A549 treated with CpdA at 1 μM for 4 hours (cell line): ENCODE measurements around the gene GABRB1. TPM values are rescaled to one million over a fixed set of nuclear protein-coding genes. Genes with fewer than 3 reads are reported as not detected.

Experiments used
- total RNA-seq: library from RNA; stranded (reverse); fragments of 200-300 nt; extraction: Qiagen RNA extraction; gene quantifications from 5 replicates; pipeline ENCODE4 v1.2.3, GENCODE V29; 2022; ENCODE audit warnings: low read depth

Gene GABRB1
- total RNA-seq = not detected in 5 replicates

DNA sequence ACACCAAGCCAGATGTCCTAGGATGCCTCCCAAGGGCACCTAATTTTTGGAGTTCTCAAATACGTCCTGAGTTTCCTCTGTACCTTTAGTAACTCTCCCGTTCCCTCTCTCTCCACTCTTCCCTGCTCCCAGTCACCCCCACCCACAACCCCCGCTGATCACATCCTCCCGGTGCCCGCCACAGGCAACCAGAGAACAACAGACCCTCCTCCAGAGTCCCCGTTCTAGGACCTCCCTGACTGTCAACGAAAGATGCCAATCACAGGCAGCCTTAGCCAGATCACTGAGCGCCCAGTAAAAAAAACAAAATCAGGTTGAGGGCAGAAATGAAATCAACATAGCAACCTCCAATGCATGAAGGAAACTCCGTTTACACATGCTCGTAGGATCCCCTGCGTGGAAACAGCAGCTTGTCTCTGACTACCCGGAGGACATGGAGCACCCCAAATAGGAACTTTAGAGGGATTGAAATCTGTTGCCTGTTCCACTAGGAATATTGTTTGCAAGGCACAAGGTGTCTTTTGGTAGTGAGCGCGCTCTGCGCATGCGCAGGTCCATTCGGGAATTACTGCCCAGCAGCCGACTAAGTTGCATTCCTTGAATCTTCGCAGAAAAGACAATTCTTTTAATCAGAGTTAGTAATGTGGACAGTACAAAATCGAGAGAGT, at the start of gene GABRB1:
Gene GABRB1 (plus strand): TSS at position 557 of the 668 bp plus-strand sequence.

DNA sequence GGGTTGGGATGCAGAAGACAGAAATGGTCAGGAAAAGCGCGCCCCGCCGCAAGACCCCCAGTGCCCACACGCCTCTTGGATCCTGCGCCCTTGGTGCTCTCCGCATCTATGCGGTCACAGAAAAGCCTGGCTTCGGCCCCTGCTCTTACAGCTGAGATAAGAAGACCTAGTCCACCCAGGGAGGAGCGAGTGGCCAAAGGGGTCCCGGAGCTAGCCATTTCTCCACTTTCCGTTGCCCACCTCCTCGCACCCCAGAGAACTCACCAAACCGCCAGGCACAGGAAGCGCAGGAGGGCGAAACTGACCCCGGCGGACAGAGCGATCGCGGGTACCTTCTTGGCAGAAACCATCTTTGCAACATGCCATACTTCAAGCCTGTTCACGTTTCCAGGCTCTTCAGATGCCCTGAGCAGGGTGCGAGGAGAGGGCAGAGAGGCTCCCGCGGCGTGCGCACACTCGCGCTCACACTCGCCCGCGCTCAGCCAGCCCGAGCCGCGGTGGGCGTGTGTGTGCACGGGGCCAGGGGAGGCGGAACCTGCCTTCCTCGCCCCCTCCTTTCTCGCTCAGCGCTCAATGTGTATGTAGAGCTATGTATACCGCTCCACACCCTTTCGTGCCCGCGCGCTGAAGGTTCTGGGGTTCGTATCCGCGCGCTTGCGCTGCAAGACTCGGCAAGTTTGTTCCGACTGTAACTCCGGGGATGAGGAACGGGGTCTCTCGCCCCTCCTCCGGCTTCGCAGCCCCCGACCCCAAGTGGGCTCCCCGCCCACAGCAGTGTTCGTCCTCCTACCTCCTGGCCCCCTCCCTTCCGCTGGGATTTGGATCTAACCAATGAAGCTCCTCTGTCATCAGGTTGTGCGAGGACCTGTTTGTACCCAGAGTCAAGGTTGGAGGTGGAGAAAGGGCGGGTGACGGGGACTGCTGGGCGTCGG, 38.0 kb upstream of the GABRB1 start, which contains the start of gene GABRA4:
Gene GABRA4 (minus strand): TSS at position 507 of the 932 bp plus-strand sequence. CDS start 157 bp downstream, at position 350.

DNA sequence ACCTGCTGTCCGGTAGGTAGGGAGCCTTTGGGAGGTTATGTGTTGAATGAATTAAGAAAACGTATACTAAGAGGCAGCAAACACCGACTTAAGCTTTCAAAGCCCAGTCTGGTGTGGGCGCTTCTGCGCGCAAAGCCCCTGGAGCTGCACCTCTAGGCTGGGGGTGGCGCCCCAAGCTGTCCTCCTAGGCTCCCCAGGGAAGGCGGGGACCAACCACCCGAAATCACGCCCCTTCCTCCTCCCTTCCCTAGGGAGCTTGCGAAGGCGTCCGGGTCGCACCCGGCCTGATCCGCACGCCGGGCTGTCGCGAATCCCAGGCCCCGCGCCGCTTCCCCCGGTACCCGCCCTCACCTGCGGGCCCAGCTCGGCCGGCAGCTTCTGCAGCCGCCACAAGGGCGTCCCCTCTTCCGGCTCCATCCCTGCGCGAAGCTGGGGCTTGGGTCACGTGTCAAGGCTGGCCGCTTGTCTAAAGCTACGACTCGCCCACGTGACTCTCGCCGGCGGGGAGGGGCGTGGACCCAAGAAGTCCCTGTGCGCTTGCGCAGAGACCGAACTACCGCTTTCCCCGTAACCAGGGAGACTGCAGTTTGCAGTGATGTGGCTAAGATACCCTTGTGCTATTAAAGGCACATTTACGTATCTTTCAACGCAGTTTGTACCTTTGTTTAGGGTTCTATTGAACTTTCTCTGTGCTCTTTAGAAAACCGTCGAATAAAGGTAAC, 432.0 kb downstream of the GABRB1 start, which contains the start of gene COMMD8:
Gene COMMD8 (minus strand): TSS at position 468 of the 722 bp plus-strand sequence. CDS start 51 bp downstream, at position 417.

Other genes starting within 250 kb of the GABRB1 start
- gene COX7B2, start 122.3 kb upstream of the GABRB1 start, total RNA-seq = not detected in 5 replicates
- not detected in 5 replicates for gene GABRA4, start 38.0 kb upstream of the GABRB1 start, total RNA-seq